ENCODE results near the gene ASIC1. TPM values are rescaled to one million over a fixed set of nuclear protein-coding genes. Genes with fewer than 3 reads are reported as not detected.

ASIC1 gene
- total RNA-seq, 1 donor from 2014 or later = 8.1 TPM

DNA sequence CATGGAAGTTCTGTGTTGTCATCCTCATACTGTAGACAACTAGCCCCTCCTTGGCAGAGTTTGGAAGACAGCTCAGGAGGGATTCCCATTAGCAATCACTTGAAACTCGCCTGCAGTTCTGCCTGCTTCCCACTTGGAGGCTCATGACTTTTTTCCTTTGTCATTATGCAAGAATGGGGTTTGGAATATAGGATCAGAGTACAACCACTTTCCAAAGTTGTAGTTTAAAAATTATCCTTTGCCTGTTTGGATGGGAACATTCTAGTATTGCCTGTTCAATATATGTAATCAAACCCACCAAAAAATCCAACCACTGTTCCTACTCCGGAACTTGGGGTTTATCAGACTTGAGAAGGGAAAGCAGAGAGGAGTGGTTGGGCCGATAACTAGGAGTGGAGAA, 44.3 kb downstream of the ASIC1 start:
- Mint-ChIP-seq H3K27me3 (ENCODE audit: low read depth, unreplicated experiment) (peaks cover 10% of the 10 kb centered on the region), H3K4me3 (ENCODE audit: unreplicated experiment) (no peak overlapping the region), H3K36me3 (ENCODE audit: low read depth, unreplicated experiment) (peaks cover 23% of the 10 kb centered on the region), H3K27ac (ENCODE audit: unreplicated experiment) (peak overlapping the region; percentile 62), H3K4me1 (ENCODE audit: low read depth, unreplicated experiment) (peaks cover 10% of the 10 kb centered on the region), H3K9me3 (ENCODE audit: unreplicated experiment) (no peaks in the 10 kb centered on the region)
- TF ChIP-seq EZH2 (IDR thresholded peaks at IDR 0.05; ENCODE audit: insufficient read depth, low read length) (no peak), CTCF (IDR thresholded peaks at IDR 0.05; ENCODE audit: insufficient read depth, low read depth, low read length) (peak; percentile 58)
- H2AFZ ChIP-seq (ENCODE audit: low read depth, low read length) = no peak overlapping the region
- FAIRE-seq = no peak
- H3K9me3 ChIP-seq (ENCODE audit: insufficient read depth, low read depth, low read length) = no peaks in the 10 kb centered on the region
- no peaks in the 10 kb centered on the region for H3K79me2 ChIP-seq (ENCODE audit: insufficient read depth, low read length)
- H3K9ac ChIP-seq (ENCODE audit: low read length) = no peak overlapping the region
- H3K27me3 ChIP-seq (ENCODE audit: insufficient read depth, low read length) = no peaks in the 10 kb centered on the region
- peaks cover 10% of the 10 kb centered on the region for H3K4me1 ChIP-seq (ENCODE audit: insufficient read depth, low read length)
- DNase-seq (ENCODE audit: low read depth) = peak; percentile 41
- H3K36me3 ChIP-seq (ENCODE audit: insufficient read depth, low read length) = peaks cover 34% of the 10 kb centered on the region
- H3K27ac ChIP-seq (ENCODE audit: low read depth, low read length) = no peak overlapping the region
- no peak overlapping the region for H3K4me3 ChIP-seq (ENCODE audit: insufficient read depth, low read depth, low read length)
- no peak overlapping the region for H3K4me2 ChIP-seq (ENCODE audit: low read length)
- H4K20me1 ChIP-seq (ENCODE audit: insufficient read depth, low read length) = peaks cover 12% of the 10 kb centered on the region

DNA sequence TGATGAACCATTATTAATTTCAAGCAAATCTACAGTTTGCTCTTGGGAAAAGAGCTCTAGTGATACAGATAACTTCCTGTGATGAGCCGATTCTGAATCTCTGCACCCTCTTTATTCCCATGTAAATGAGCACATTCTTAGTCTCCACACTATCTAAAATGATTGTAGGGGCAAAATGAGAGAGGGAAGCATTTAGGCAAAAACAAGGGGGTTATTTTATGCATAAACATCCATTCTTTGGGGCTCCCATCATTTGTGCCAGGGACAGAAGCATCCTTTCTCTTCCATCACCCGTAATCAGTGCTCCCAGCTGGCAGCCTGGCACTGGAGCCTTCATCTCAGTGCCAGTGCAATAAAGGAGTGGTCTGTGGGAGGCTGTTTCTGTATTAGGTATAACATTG, 44.7 kb downstream of the ASIC1 start:
- Histone ChIP-seq H3K4me1 (ENCODE audit: insufficient read depth, low read length) (peaks cover 10% of the 10 kb centered on the region), H2AFZ (ENCODE audit: low read depth, low read length) (no peak overlapping the region), H4K20me1 (ENCODE audit: insufficient read depth, low read length) (peaks cover 12% of the 10 kb centered on the region), H3K9me3 (ENCODE audit: insufficient read depth, low read depth, low read length) (no peaks in the 10 kb centered on the region), H3K9ac (ENCODE audit: low read length) (no peak overlapping the region), H3K79me2 (ENCODE audit: insufficient read depth, low read length) (no peaks in the 10 kb centered on the region), H3K4me2 (ENCODE audit: low read length) (no peak overlapping the region), H3K27me3 (ENCODE audit: insufficient read depth, low read length) (no peaks in the 10 kb centered on the region), H3K27ac (ENCODE audit: low read depth, low read length) (no peak overlapping the region), H3K36me3 (ENCODE audit: insufficient read depth, low read length) (peaks cover 30% of the 10 kb centered on the region), H3K4me3 (ENCODE audit: insufficient read depth, low read depth, low read length) (no peak overlapping the region)
- no peaks in the 10 kb centered on the region for H3K9me3 Mint-ChIP-seq (ENCODE audit: unreplicated experiment)
- peaks cover 10% of the 10 kb centered on the region for H3K4me1 Mint-ChIP-seq (ENCODE audit: low read depth, unreplicated experiment)
- H3K27ac Mint-ChIP-seq (ENCODE audit: unreplicated experiment) = no peak overlapping the region
- TF ChIP-seq CTCF (IDR thresholded peaks at IDR 0.05; ENCODE audit: insufficient read depth, low read depth, low read length) = no peak
- TF ChIP-seq EZH2 (IDR thresholded peaks at IDR 0.05; ENCODE audit: insufficient read depth, low read length) = no peak
- peaks cover 10% of the 10 kb centered on the region for H3K27me3 Mint-ChIP-seq (ENCODE audit: low read depth, unreplicated experiment)
- no peak overlapping the region for H3K4me3 Mint-ChIP-seq (ENCODE audit: unreplicated experiment)
- no peak for DNase-seq (ENCODE audit: low read depth)
- H3K36me3 Mint-ChIP-seq (ENCODE audit: low read depth, unreplicated experiment) = peaks cover 20% of the 10 kb centered on the region
- no peak for FAIRE-seq

DNA sequence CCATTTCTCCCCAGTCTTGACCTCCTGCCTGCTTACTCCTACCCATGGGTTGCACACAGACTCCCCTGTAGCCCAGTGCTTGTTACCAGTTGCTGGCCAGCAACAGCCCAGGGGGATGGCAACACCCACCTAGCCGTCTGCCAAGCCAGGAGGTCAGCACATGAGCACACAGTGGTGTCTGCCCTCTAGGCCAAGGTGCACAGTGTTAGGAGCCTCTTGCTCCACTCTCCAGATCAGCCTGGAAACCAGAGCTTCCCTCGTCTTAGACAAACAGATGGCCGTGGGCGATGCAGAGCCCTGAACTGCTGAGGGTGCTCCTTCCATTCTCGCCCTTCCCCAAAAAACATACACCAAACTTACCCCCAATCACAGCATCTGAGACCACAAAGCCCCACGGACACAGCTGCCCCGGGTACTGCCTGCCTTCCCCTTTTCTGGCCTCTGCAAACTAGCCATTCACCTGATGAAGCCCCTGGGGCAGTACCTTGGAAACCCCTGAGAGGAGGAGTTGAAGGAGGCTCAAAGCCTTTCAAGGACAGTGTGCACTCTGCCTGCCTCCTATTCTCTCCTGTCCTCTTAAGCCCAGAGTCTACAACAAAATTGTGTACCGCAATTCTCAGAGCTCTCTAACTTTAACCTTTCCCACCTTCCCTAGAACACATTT, 45.4 kb downstream of the ASIC1 start:
- Histone ChIP-seq H3K27ac (ENCODE audit: low read depth, low read length) (no peak overlapping the region), H3K9ac (ENCODE audit: low read length) (no peak overlapping the region), H3K4me1 (ENCODE audit: insufficient read depth, low read length) (peaks cover 10% of the 10 kb centered on the region), H3K36me3 (ENCODE audit: insufficient read depth, low read length) (peaks cover 29% of the 10 kb centered on the region), H3K4me3 (ENCODE audit: insufficient read depth, low read depth, low read length) (no peak overlapping the region), H3K79me2 (ENCODE audit: insufficient read depth, low read length) (no peaks in the 10 kb centered on the region), H4K20me1 (ENCODE audit: insufficient read depth, low read length) (peaks cover 12% of the 10 kb centered on the region), H2AFZ (ENCODE audit: low read depth, low read length) (no peak overlapping the region), H3K27me3 (ENCODE audit: insufficient read depth, low read length) (no peaks in the 10 kb centered on the region), H3K9me3 (ENCODE audit: insufficient read depth, low read depth, low read length) (no peaks in the 10 kb centered on the region), H3K4me2 (ENCODE audit: low read length) (no peak overlapping the region)
- peaks cover 10% of the 10 kb centered on the region for H3K27me3 Mint-ChIP-seq (ENCODE audit: low read depth, unreplicated experiment)
- FAIRE-seq (no peak), DNase-seq (ENCODE audit: low read depth) (no peak)
- H3K9me3 Mint-ChIP-seq (ENCODE audit: unreplicated experiment) = no peaks in the 10 kb centered on the region
- TF ChIP-seq CTCF (IDR thresholded peaks at IDR 0.05; ENCODE audit: insufficient read depth, low read depth, low read length) (no peak), EZH2 (IDR thresholded peaks at IDR 0.05; ENCODE audit: insufficient read depth, low read length) (no peak)
- H3K4me3 Mint-ChIP-seq (ENCODE audit: unreplicated experiment) = no peak overlapping the region
- H3K4me1 Mint-ChIP-seq (ENCODE audit: low read depth, unreplicated experiment) = peaks cover 10% of the 10 kb centered on the region
- no peak overlapping the region for H3K27ac Mint-ChIP-seq (ENCODE audit: unreplicated experiment)
- peaks cover 20% of the 10 kb centered on the region for H3K36me3 Mint-ChIP-seq (ENCODE audit: low read depth, unreplicated experiment)
